Stromal cell of bone marrow (primary cell): ENCODE measurements around the gene RBM43.

ENCODE experiments used
- DNase-seq: peaks from one replicate; pipeline ENCODE4 v3.0.0-alpha.2; 2012; ENCODE audit warnings: low read depth

Gene RBM43

DNA sequence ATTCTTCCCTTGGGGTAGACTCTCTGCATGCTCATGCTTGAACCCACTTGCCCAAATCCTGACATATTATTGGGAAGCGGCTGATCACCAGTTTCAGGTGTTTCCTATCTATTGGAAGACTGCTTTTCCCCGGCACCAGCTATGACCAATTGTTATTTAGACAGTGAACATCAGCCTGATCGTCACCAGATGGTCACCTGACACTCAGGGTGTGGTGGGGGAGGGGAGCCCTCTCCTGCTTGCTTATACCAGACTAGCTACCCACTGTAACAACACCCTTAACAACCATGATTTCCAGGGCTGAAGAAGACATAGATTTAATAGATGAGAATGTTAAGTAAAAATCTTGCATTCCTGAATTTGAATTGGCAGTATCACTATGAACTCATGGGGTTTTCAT, 44.3 kb downstream of the RBM43 start:
- no peak for DNase-seq

DNA sequence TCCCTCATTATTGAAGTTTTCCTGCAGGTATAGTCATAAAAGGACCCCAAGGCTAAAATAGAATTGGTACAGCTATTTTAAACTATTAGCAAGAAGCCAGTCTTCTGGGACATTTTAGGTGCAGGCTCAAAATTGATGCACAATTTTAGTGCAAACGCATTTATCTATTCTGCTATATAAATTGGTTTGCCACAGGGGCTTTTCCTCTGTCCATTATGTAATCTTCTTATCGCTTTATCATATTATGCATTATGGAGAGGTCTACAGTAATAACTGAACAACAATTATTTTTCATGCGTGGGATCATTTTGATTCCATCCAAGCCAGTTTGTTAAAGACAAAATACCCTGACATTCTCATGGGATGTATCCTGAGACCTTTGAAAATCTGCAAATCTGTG, 54.6 kb downstream of the RBM43 start:
- DNase-seq: no peak

DNA sequence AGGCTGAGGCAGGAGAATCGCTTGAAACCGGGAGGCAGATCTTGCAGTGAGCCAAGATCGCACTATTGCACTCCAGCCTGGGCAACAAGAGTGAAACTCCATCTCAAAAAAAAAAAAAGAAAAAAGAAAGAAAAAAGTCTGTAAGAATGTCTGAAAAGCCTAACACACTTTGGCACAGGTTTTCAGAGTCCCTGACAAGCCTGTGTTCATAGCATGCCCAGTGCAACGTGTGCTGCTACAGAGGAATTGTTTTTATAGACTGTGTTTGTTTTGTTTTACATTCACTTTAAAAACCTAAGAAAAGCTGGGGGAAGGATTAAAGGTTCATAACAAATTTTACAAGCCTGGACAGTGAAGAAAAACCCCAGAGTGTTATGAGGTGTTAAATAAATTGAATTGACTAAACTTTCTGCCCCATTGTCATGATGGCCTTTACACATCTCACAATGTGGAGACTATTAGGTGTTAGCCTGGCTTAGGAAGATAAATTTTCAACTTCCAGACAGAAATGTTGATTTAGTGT, 55.2 kb downstream of the RBM43 start:
- no peak for DNase-seq

DNA sequence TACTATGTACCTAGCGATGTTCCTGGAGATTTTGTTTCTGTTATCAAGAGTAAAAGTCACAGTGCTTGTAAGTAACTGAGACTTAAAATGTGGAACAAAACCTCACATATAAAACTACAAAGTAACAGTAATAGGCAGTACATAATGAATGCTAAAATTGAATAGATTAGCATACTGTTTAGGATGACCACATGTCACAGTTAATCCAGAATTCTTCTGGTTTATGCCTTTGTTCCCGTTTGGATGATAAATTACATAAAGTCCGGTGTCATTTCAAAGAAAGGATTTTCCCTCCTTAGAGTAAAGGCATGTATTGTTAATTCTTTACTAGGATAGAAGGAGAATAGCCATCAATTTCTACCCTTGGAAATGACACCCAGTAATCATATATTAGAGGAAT, 56.1 kb downstream of the RBM43 start:
- DNase-seq: no peak

DNA sequence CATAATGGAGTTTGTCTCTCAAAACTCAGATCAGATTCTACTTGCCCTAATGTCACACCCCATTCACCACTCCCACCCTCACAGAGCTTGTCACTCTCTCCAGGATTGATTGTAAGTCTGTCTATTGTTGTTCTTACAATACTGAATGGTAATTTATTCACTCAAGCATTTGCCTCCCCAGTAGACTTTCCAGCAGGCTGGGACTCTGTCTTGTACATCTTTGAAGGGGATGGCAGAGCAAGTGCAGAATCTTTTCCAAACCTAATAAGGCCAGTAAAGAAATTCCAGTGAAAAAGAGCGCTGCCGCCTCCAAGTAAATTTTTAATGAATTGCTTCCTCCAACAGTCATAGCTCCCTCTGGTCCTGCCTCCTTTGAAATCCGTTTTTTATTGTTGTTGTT, 56.9 kb downstream of the RBM43 start:
- no peak for DNase-seq

DNA sequence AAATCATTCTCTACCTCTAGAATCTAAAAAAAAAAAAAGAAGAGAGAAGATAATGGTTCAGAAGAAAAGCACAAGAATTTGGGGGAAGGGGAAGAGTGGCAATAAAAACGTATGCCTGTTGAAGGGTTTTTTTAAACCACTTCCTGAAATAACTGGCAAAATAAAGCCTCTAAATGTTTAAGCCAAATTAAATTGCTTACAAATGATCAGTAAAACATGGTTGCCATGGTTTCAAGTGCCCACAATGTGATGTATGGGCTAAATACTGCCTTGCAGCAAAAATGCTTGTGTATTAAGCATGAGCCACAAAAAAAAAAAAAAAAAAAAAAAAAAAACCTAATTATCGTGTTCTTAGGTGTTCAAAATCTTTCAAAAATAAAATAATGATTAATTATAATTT, 60.8 kb downstream of the RBM43 start:
- DNase-seq: no peak

DNA sequence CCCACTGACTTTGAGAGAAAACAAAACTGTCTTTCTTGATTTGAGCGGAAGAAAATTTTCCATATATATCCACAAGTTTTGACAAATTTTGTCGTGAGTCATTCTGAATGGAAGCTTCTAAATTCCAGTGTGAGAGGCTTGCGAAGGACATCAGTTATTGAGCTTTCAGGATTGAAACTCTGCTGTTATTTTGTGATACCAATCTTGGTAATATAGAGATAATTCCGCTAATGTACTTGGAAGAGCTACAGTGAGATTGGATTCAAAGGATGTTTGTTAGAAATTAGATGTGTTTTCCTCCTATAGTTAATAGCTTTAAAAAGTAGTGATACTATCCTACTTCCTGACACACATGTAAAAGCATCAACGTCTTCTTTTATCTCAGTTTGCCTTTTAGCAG, 61.4 kb downstream of the RBM43 start:
- DNase-seq: no peak

DNA sequence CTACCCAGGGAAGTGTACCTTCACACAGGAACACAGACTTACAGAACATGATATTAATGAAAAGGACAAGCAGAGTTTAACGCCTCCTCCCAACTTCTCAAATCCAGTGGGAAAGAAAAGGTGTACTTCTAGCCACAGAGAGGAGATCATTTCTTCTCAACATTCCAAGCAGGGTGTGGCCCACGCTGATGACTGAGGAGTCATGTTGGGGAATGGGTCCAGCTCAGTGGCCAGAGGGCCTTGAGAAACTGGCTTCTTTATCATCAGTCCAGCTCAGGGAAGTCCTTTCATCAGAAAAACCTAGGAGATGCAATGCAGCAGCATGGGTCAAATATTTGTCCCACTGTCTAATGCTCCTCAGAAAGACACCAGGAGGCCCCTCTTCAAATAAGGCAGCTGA, 63.0 kb downstream of the RBM43 start:
- DNase-seq: no peak
